DMS79 treated with DMSO at 0.1 percent for 48 hours (cell line): ENCODE results near the gene WFIKKN2.

ENCODE experiments used
- DNase-seq: peaks from one replicate; lab custom pipeline; 2025; lab: John Stamatoyannopoulos, UW

WFIKKN2 gene

DNA sequence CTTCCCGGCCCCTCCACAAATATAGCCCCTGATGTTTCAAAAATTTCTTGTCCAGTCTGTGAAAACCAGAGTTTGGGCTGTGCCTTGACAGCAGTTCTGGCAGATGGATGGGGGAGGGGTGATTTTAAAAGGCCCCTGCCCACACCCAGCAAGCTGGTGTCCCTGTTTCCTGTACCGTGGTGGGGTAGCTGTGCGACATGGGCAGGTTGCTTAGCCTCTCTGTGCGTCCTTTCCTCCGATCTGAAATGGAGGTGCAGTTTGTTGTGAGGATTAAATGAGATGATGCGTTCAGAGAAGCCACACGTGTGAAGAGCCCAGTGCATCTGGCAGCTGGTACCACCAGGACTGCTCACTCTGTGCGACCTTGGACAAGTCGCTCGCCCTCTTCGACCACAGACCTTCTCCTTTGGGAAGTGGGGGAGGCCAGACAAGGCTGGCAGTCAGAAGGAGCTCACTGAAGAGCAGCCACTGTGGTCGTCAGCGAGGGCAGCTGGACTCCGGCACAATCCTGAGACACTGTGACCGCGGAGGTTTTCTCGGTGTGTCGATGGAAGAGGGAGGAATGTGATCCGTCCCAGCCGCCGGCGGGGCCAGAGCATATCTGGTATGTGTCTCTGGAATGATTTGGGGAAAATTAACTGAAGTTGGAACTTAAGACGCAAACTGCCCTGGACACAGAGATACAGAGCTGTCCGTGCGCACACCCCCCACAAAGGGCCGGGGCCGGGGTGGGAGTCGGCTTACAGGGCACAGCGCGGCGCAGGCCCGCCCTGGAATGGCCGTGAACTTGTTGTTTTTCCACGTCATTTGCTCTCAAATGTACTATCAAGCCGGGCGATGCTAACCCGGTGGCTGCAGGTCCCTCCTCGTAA, 721 bp upstream of the WFIKKN2 start:
- DNase-seq, result peak; percentile 32

DNA sequence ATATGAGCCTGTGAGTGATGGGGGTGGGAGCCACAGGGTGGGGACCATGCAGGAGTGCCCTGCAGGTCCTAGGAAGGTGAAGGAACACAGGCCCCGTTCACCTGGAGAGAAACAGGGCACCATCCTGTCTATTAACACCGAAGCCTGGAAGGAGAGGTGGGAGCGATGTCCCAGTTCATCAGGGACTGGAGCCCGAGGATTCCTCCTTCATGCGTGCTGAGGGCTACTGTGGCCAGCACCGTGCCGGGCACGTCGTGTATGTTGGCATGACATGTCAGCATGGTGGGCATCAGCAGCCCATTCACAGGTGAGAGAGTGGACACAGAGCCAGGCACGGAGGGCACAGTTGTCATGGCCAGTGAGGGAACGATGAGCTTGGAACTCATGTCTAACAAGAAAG, 1.4 kb downstream of the WFIKKN2 start:
- no peak for DNase-seq

DNA sequence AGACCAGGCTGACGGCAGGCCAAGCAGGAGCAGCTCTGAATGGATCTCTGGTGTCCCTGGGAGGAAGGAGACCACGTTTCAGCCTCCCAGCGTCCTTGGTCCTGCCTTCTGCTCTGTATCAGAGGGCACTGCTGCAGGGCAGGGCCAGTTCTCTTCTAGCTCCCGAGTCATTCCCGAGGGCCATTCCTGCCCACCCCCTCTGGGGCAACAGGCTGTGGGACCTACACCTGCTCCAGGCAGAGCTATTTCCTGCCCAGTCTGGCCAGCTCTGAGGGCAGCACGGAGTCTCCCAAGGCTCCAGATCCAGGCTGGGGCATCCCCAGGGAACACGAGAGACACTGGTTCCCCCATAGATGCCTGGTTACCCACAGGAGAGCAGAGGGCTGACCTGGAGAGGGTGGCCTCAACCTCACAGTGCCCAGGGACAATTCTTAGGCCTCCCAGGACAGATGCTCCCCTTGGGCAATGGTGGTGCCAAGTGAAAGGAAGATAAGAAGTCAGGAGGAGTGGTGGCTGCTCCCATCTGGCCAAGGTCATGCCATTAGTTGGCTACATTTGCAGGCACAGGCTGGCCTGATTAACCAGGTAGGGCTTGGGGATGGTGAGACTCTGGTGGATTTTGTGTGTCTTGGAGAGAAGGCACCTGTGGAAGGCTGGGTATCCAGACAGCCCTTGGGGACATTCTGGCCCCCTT, 2.0 kb downstream of the WFIKKN2 start:
- DNase-seq, result no peak

DNA sequence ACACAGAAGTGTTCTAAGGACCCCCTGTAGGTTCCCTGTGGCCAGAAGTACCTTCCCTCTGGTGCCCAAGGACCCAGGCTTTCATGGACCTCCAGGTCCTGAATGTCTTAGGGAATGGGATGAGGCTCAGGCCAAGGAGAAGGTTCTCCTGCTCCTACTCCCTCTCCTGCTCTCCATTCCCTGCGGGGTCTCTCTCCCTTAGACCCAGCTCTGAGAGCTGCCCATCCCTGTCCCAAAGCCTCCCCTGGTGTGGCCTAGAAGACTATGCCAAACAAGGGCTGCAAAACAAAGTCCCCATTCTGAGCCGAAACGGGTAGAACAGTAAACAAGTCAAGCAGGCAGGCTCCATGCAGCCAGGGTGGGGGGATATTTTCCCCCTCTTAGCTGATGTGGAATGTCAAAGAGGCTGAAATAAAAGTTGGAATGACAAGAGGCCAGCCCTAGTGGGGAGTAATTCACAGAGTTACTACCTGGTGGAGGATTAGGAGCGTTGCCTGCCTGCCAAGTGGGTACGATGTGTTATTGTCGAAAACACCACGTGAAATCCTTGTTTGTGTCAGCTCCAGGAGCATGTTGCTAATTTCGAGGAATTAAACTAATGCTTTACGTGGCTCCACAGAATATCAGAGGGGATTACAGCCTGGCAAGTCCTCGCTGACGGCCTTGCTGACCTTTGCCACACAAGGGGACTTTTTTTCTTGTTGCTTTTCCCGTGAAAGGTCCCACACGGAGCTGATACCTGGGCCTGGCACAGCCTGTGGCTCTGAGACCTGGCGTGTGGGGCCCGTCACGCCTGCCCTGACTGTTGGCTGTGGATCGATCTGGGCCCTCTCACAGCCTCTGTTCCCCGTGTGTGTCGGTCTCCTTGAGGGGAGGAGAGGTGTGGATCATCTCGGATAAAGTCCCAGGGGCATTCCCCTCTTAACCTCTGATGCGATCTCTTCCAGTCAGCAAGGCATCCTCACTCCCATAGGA, 2.9 kb downstream of the WFIKKN2 start:
- DNase-seq, result no peak

DNA sequence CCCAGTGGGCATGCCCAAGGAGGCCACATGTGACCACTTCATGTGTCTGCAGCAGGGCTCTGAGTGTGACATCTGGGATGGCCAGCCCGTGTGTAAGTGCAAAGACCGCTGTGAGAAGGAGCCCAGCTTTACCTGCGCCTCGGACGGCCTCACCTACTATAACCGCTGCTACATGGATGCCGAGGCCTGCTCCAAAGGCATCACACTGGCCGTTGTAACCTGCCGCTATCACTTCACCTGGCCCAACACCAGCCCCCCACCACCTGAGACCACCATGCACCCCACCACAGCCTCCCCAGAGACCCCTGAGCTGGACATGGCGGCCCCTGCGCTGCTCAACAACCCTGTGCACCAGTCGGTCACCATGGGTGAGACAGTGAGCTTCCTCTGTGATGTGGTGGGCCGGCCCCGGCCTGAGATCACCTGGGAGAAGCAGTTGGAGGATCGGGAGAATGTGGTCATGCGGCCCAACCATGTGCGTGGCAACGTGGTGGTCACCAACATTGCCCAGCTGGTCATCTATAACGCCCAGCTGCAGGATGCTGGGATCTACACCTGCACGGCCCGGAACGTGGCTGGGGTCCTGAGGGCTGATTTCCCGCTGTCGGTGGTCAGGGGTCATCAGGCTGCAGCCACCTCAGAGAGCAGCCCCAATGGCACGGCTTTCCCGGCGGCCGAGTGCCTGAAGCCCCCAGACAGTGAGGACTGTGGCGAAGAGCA, 4.4 kb downstream of the WFIKKN2 start:
- DNase-seq, result no peak

DNA sequence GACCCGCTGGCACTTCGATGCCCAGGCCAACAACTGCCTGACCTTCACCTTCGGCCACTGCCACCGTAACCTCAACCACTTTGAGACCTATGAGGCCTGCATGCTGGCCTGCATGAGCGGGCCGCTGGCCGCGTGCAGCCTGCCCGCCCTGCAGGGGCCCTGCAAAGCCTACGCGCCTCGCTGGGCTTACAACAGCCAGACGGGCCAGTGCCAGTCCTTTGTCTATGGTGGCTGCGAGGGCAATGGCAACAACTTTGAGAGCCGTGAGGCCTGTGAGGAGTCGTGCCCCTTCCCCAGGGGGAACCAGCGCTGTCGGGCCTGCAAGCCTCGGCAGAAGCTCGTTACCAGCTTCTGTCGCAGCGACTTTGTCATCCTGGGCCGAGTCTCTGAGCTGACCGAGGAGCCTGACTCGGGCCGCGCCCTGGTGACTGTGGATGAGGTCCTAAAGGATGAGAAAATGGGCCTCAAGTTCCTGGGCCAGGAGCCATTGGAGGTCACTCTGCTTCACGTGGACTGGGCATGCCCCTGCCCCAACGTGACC, 5.0 kb downstream of the WFIKKN2 start:
- no peak for DNase-seq

DNA sequence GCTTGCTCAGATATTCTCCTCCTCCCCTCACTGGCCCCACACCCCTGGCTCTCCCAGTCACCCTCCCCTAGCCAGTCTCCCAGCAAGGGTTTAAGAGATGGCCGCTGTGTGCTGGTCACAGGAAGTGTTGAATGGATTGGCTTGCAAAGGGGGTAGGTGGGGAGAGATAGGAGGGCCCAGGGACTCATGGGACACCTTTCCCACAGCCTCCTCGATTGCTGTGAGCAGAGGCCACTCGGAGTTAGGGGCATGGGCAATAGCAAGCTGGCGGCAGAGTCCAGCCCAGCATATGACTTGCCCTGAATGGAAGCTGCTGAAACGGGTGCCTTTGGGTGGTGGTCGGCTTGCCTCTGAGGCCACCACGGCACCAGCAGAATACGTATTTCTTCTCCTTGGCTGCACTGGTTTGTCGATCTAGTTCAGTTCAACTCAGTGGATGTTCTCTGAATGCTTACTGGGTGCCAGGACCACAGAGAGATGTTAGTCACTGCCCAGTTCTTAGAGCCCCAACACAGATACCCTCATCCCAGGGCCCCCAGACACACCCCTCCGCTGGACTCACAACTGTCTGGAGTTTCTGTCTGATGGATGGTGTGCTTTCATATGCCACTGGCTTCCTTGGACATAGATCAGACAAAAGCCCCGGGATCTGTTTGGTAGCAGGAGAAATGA, 6.0 kb downstream of the WFIKKN2 start:
- DNase-seq, result no peak

DNA sequence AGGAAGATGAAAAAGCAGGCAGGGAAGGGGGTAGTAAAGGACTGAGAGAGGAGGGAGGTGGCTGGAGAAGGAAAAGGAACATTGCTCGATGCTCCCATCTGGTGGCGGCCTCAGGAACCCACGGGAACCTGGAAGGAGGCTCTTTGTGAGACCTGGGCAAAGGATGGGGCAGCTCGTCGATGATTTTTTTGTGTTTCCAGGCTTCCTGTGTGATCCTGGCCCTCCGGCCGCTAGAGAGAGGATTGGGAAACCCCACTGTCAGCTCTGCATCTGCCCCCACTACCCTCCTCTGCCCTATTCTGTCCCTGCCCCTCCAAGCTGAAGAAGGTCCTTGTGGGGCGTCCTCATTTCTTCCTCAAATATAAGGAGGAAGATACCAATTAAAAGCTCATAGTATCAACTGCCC, 6.6 kb downstream of the WFIKKN2 start:
- DNase-seq, result peak; percentile 82

DNA sequence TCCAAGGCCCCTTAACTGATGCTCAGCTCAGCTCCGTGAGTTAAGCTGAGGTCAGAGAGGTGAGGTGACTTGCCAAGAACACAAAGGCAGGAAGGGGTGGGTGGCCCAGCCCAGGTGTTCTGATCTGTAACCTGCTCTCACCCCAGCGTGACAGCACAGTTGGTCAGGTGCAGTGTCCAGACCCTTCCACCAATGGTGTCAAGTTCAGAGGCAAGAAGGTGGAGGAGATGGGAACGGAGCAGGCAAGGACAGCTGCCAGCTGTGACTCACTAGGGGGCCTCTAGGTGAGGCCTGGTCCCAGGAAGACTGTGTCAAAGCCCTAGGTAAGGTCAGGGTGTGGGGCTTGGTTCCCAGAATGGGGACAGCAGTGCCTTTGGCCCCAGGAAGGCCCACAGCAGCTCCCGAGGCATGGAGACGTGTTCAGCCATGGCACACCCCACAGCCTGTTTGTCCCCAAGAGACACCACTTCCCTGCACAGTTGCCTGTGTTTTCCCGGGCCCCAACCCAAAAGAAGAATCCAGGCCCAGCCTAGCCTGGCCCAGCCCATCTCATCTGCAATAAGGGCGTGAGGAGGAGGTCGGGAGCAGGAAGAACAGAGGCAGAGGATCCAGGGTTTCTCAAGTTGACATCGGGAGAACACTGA, 7.2 kb downstream of the WFIKKN2 start:
- no peak for DNase-seq

DNA sequence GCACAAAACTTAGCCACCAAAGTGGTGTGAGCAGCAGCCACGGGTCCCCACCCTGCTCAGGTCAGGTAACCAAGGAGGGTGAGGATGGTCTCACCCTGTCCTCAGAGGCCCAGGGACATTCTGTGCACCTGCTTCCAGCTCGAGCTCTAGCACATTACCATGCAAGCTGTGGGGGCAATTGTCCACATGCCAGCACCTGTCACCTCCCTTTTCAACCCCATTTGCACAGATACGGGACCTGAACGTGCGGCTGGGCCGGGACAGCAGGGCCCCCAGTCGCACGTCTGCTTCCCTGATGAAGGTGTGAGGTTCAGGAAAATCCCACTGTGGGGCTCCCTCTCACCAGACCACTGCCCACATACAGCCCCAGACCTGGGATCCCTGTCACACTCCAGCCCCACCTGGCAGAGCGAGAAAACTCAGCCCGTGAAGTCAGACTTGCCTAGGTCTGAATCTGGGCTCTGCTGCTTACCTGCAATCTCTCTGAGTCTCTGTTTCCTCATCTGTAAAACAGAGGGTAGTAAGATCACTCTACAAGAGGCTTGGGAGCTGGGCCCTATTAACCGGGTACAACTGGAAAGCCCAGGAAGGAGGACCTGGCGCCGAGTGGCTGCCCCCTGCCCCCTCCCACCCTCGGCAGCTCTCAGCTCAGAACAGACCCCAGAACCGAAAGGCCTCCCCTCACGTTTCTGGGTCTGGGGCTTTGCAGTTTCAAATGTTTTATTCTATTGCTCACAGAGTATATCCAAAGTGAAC, 7.9 kb downstream of the WFIKKN2 start:
- DNase-seq, result no peak

DNA sequence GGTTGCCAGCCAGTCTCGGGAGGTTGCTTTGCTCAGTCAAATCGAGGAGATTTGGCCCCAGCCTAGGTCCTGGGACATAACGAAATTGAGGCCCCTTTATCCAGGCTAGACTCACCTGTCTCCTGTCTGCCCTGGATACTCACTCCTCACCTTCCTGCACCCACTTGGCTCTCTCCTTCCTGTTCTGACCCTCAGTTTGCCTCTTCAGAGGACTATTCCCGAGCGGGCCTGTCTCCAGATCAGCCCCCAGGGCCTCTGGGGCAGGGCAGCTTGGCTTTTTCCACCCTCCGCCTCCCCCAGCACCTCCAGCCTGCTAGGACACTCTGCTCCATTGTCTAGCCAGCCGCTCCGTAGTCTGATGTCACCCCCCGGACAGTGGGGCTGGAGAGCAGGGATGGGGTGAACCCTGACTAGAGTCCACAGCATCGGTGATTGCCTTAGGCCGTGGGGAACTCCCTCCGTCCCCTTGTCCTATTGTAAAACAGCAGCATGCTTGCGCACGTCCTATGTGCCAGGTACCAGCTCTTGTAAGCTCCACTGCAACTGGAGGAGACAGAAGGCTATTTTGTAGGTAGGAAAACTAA, 8.8 kb downstream of the WFIKKN2 start:
- DNase-seq, result no peak

DNA sequence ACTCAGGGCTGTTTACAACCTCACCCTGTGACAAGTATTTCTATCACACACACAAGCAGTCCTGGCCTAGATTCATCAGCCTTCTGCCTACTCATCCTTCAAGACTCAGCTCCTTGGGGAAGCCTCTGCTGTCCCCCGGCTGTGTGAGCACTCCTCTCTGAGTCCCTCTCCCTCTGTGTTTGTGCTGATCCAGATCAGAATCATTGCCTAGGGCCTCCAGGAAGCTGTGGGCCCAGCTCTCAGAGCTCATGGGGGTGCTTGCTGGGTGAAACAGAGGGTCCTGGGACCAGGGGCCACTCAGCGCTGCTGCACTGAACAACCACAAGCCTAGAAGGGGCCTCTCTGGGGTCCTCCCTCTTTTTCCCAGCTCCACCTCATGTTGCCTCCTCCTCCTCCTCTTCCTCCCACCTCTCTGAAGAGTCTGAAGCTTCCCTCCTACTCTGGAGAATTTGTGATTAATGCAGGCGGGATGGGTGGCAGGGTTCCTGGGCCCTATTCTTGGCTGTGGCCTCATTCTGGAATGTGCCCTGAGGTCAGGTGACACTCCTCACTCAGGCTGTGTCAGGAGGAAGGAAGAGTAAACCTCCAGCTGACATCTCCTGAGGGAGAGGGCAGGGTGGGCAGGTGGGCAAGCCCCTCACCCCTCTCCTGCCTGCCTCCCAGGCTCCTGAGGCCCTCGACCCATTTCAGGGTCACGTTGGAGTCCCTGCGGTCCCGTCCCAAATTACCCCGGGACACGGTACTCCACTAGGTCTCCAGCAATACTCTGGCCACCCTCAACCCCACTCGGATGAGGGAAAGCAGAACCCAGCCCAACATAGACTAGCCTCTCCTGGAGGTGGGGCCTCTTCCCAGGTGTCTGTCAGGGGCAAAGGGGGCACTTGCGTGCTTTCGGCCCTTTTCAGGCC, 10.1 kb downstream of the WFIKKN2 start:
- DNase-seq, result no peak

DNA sequence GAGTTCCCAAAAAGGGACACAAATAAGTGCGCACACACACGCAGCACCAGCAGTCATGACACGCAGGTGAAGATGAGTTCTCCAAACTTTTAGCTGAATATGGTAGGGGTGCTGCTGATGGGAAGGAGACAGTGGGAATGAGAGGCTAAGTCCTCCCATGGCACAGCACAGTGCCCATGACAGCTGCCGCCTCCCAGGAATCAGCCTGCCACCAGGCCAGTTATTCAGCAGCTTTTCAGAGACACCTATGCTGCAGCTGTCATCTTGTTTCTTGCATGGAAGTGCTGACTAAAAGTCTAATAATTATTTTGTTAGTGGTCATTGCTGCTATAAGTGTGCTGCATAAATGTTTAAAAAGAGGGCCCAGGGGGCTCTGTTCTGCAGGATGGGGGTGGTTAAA, 12.2 kb downstream of the WFIKKN2 start:
- DNase-seq, result no peak

DNA sequence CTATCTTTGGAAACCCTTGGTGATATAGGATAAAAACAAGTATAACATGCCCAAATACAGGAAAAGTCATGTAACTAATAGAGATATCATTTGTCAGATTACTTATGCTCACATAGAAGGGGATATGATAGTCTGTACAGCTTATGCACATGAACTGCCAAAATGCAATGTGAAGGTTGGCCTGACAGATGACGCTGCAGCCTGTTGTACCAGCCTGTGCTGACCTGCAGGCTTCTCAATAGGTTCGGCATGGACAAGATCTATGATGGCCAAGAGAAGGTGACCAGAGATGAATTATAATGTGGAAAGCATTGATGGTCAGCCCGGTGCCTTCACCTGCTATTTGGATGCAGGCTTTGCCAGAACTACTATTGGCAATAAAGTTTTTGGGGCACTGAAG, 12.7 kb downstream of the WFIKKN2 start:
- DNase-seq, result no peak

DNA sequence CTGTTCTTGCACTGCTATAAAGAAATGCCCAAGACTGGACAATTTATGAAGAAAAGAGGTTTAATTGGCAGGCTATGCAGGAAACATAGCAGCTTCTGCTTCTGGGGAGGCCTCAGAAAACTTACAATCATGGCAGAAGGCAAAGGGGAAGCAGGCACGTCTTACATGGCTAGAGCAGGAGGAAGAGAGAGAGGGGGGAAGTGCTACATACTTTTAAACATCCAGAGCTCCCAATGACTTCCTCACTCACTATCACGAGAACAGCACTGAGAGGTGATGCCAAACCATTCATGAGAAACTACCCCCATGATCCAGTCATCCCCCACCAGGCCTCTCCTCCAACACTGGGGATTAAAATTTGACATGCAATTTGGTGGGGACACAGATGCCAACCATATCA, 13.3 kb downstream of the WFIKKN2 start:
- DNase-seq, result no peak

DNA sequence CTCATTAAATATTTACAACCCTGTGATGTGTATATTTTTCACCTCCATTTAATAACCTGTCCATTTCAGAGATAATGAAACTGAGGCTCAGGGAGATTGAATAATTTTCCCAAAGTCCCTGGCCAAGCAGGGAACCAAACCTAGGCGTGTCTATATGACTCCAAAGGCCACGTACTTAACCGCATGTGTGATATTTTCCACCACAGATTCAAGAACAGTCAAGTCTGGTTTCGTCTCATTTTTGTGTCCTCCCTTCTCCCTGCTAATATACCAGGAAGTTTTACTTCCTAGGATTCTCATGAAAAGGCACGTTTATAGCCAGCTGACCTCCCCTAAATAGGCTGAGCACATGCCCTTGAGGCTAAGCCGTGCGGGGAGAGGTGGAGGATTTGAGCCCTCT, 15.3 kb downstream of the WFIKKN2 start:
- no peak for DNase-seq

DNA sequence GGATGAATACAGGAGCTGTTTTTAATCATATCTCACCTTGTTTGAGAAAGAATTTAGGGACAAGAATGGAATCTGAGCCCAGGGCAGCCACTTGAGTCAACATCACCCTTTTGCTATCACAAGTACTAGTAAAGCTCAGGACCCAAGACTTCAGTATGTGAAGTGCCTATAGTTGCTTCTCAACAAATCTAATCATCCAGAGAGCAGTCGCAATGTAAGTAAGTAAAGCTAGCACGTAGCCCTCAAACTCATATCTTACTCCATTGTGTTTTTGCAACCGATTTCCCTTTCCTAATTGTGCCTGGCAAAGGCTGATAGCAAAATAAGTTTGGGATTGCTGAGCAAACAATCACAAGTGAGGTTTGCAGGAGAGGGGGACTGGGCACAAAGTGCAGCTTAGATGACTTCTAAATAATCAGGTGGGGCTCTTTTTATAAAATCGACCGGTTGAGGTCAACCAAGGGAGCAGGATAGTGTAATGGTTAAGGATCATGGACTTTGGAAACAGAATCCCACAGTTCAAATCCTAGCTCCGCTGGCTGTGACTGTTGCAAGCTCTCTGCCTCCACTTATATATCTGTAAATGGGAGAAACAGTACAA, 17.7 kb downstream of the WFIKKN2 start:
- peak; percentile 65 for DNase-seq

DNA sequence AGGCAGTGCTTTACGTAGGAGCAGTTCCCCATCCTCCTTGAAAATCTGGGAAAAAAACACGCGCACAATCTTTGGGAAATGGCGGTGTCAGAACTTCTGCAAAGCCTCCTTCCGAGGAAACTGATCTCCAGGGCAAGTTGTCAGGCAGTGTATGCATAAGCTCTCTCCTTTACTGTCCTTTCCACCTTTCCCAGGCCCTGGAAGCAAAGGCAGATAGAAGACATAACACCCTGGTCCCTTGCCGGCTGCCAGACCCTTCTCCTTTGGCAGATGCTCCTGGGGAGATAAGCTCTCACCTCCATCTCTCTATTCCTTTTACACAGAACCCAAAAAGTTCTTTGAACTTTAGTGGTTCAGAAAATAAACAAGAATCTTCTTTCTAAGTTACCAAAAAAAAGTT, 18.4 kb downstream of the WFIKKN2 start:
- no peak for DNase-seq
